GM12878 (cell line): ENCODE results near the gene CARM1. TPM values are rescaled to one million over a fixed set of nuclear protein-coding genes. Genes with fewer than 3 reads are reported as not detected.

Source experiments
- ATAC-seq: fragments of 200-7000 bp; cut with Tn5 transposase; 3 replicates; pipeline ENCODE4 v1.9.1; 2020; ENCODE audit warnings: mild to moderate bottlenecking, moderate library complexity
- BruUV-seq: library from RNA; stranded (reverse); fragments of 400-500 nt; replicated peaks from 2 replicates; lab custom pipeline; 2021; lab: Mats Ljungman, UMichigan
- CTCF ChIA-PET: fragments of 300-600 bp; sonication (Branson Sonifier 250); formaldehyde crosslinking; extraction: SDS; loops from one replicate; lab custom pipeline; 2021; ENCODE audit warnings: inconsistent platforms; lab: Yijun Ruan, JAX
- POLR2A ChIA-PET: fragments of 350-600 bp; formaldehyde crosslinking; extraction: SDS; loops from one replicate; lab custom pipeline; 2021; ENCODE audit warnings: inconsistent platforms; lab: Charles Lee
- RAD21 ChIA-PET: fragments of 300-600 bp; sonication (Branson Sonifier 250); formaldehyde crosslinking; loops from one replicate; lab custom pipeline; 2023; ENCODE audit warnings: antibody characterized with exemption; ENCODE audit not compliant: unreplicated experiment; lab: Charles Lee
- SMC1A ChIA-PET: fragments of 300-600 bp; sonication (Branson Sonifier 250); formaldehyde crosslinking; loops from one replicate; lab custom pipeline; 2023; ENCODE audit not compliant: unreplicated experiment, uncharacterized antibody; lab: Charles Lee
- DNase-seq: peaks from one replicate; pipeline ENCODE4 v3.0.0-alpha.2; 2011; ENCODE audit warnings: low read depth, low spot score
- FAIRE-seq: peaks from 3 replicates; lab custom pipeline; 2011; peaks lifted over from hg19 to GRCh38; lab: Jason Lieb, UNC
- H2AFZ ChIP-seq: 2 replicates; pipeline ENCODE4 v1.6.0; 2011; ENCODE audit warnings: low read depth, low read length, control low read depth; ENCODE audit not compliant: control insufficient read depth
- H3K27ac ChIP-seq: 2 replicates; pipeline ENCODE4 v1.5.1; 2011; ENCODE audit warnings: control low read depth; ENCODE audit not compliant: control insufficient read depth, insufficient read depth
- H3K27me3 ChIP-seq, 2 experiments: replicated peaks in 1 of 2; 2 replicates each; pipeline versions ENCODE4 v1.6.0 to v1.6.1; 2011; ENCODE audit warnings: low read length in 1 of 2; ENCODE audit not compliant: control insufficient read depth in 2 of 2, insufficient read depth in 2 of 2
- H3K36me3 ChIP-seq, 2 experiments: 2 replicates each; pipeline ENCODE4 v1.5.1; 2011; ENCODE audit warnings: low read length in 1 of 2; ENCODE audit not compliant: control insufficient read depth in 2 of 2, insufficient read depth in 2 of 2
- H3K4me1 ChIP-seq: 2 replicates; pipeline ENCODE4 v1.6.1; 2011; ENCODE audit warnings: mild to moderate bottlenecking, low read length, moderate library complexity, mixed read lengths; ENCODE audit not compliant: control insufficient read depth, insufficient read depth
- H3K4me2 ChIP-seq: 2 replicates; pipeline ENCODE4 v1.6.0; 2011; ENCODE audit warnings: control low read depth; ENCODE audit not compliant: control insufficient read depth, insufficient read depth
- H3K4me3 ChIP-seq: fragments of 200-600 bp; sonication (generic); 2 replicates; pipeline ENCODE4 v1.5.1; 2016
- H3K79me2 ChIP-seq: 2 replicates; pipeline ENCODE4 v1.6.0; 2011; ENCODE audit warnings: low read length; ENCODE audit not compliant: control insufficient read depth, insufficient read depth
- H3K9ac ChIP-seq: 2 replicates; pipeline ENCODE4 v1.8.0; 2011; ENCODE audit warnings: low read length, control low read depth, mixed read lengths; ENCODE audit not compliant: control insufficient read depth, insufficient read depth
- H3K9me3 ChIP-seq: replicated peaks from 3 replicates; pipeline ENCODE4 v1.5.1; 2011; ENCODE audit warnings: mild to moderate bottlenecking, low read length; ENCODE audit not compliant: control insufficient read depth, insufficient read depth
- H4K20me1 ChIP-seq: 2 replicates; pipeline ENCODE4 v1.6.0; 2011; ENCODE audit not compliant: control insufficient read depth, insufficient read depth
- ATF7 ChIP-seq: fragments of 450-650 bp; IDR thresholded peaks from 2 replicates; pipeline ENCODE4 v1.6.1; 2016; ENCODE audit warnings: low read depth, mild to moderate bottlenecking
- BCLAF1 ChIP-seq: fragments of 450-650 bp; IDR thresholded peaks from 2 replicates; pipeline ENCODE4 v1.6.1; 2017; ENCODE audit warnings: antibody characterized with exemption, mild to moderate bottlenecking, moderate library complexity
- BRCA1 ChIP-seq: IDR thresholded peaks from 2 replicates; pipeline ENCODE4 v1.6.1; 2011; ENCODE audit warnings: low read depth, low read length, improper control_type of control experiment
- CBFB ChIP-seq: IDR thresholded peaks from 2 replicates; pipeline ENCODE4 v1.6.1; 2016; ENCODE audit warnings: antibody characterized with exemption, low read depth
- CHD1 ChIP-seq: IDR thresholded peaks from 2 replicates; pipeline ENCODE4 v1.6.1; 2012; ENCODE audit warnings: low read depth, low read length, improper control_type of control experiment
- JUND ChIP-seq: IDR thresholded peaks from 2 replicates; pipeline ENCODE4 v1.6.1; 2012; ENCODE audit warnings: low read depth, mild to moderate bottlenecking, low read length, improper control_type of control experiment, moderate library complexity
- MLLT1 ChIP-seq: fragments of 450-650 bp; IDR thresholded peaks from 2 replicates; pipeline ENCODE4 v1.6.1; 2016; ENCODE audit warnings: mild to moderate bottlenecking
- NFIC ChIP-seq: IDR thresholded peaks from 2 replicates; pipeline ENCODE4 v1.6.1; 2012; ENCODE audit warnings: low read depth, mild to moderate bottlenecking, inconsistent platforms, low read length, moderate library complexity
- NFYB ChIP-seq: IDR thresholded peaks from 2 replicates; pipeline ENCODE4 v1.6.1; 2011; ENCODE audit warnings: low read depth, mild to moderate bottlenecking, low read length, improper control_type of control experiment, moderate library complexity; ENCODE audit not compliant: insufficient read depth
- TAF1 ChIP-seq: IDR thresholded peaks from 2 replicates; pipeline ENCODE4 v1.6.1; 2011; ENCODE audit warnings: mild to moderate bottlenecking, low read depth, low read length, borderline replicate concordance
- TBL1XR1 ChIP-seq: IDR thresholded peaks from 2 replicates; pipeline ENCODE4 v1.6.1; 2012; ENCODE audit warnings: low read depth, low read length, improper control_type of control experiment
- TCF3 ChIP-seq: IDR thresholded peaks from 2 replicates; pipeline ENCODE4 v1.6.1; 2012; ENCODE audit warnings: low read depth, mild to moderate bottlenecking, low read length, borderline replicate concordance; ENCODE audit not compliant: insufficient read depth
- YY1 ChIP-seq: IDR thresholded peaks from 2 replicates; pipeline ENCODE4 v1.6.1; 2011; ENCODE audit warnings: low read depth, mild to moderate bottlenecking, low read length
- ZNF622 ChIP-seq: fragments of 450-650 bp; IDR thresholded peaks from 2 replicates; pipeline ENCODE4 v1.6.1; 2017; ENCODE audit warnings: mild to moderate bottlenecking, inconsistent platforms
- whole genome bisulfite sequencing: methylation state at CpG from one replicate; pipeline ENCODE4 v1.1.6; 2016; ENCODE audit warnings: low lambda C conversion rate; ENCODE audit not compliant: insufficient replicate concordance, insufficient coverage; ENCODE audit errors: missing lambda C conversion rate; 5-methylcytosine and 5-hydroxymethylcytosine counted together
- in situ Hi-C: fragments of 300-500 bp; cut with MboI; formaldehyde crosslinking; loops from 9 replicates; pipeline ENCODE4 v1.14.3; 2018; ENCODE audit warnings: mixed read lengths
- intact Hi-C: fragments of 100-400 bp; cut with micrococcal nuclease; formaldehyde crosslinking; loops from one replicate; pipeline ENCODE4 v1.14.2; 2022; ENCODE audit not compliant: unreplicated experiment
- polyA plus RNA-seq, 11 experiments: library from polyadenylated mRNA; depleted of rRNA in 4 of 11; unstranded in 6 of 11; stranded (reverse) in 5 of 11; fragments of >200 nt; fragmentation: Nextera tagmentation in 4 of 11; fragmentation: Illumina TruSeq in 1 of 11; extraction: Ambion mirVana in 4 of 11; extraction: Trizol in 1 of 11; gene quantifications; 1 replicate in 1 of 11; 2 replicates in 10 of 11; pipeline versions ENCODE4 v1.2.1 to v1.2.3, GENCODE V29; 2011 to 2016; ENCODE audit warnings: inconsistent platforms in 2 of 11, missing spikeins in 2 of 11, low read depth in 1 of 11
- total RNA-seq, 4 experiments: library from RNA; depleted of rRNA in 3 of 4; stranded (reverse); fragments of >200 nt in 3 of 4; fragmentation: Illumina TruSeq in 1 of 4; extraction: Trizol in 1 of 4; gene quantifications; 2 replicates each; pipeline versions ENCODE4 v1.2.1 to v1.2.3, GENCODE V29; 2013 to 2021

The CARM1 gene
- total and polyA plus RNA-seq, 10 of the 15 experiments (the other 5 are each of a cell fraction or from before 2014, with no cell fraction given): 0.45 to 116 (median 39.7) TPM

DNA sequence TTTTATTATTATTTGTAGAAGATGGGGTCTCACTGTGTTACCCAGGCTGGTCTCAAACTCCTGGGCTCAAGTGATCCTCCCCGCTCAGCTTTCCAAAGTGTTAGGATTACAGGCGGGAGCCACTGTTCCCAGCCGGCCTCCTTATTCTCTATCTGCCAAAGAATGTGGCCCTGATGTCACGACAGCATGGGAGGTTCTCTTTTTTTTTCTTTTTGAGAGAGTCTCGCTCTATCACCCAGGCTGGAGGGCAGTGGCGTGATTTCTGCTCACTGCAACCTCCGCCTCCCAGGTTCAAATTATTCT is 23.5 kb downstream of the CARM1 start:
- intact Hi-C loops (no loop called here), in situ Hi-C loops (no loop called here)
- no peak overlapping the region for H2AFZ ChIP-seq
- DNase-seq (no peak), FAIRE-seq (no peak), ATAC-seq (no peak)
- no peak for TF ChIP-seq BRCA1
- TF ChIP-seq MLLT1: no peak
- TF ChIP-seq YY1: no peak
- no peak for TF ChIP-seq TAF1
- no peak for TF ChIP-seq TCF3
- TF ChIP-seq TBL1XR1: no peak
- no peak for TF ChIP-seq ATF7
- no peak overlapping the region for H3K9ac ChIP-seq
- H3K4me3 ChIP-seq: no peak overlapping the region
- SMC1A ChIA-PET: interaction anchor here (1.2 kb wide), 1 partner anchor 177 kb away, joined by 3 read pairs; the partner anchor contains the start of gene DNM2
- peaks cover 39% of the 10 kb centered on the region for H3K79me2 ChIP-seq
- H4K20me1 ChIP-seq: peaks cover 3% of the 10 kb centered on the region
- POLR2A ChIA-PET: no interaction called here
- no peak overlapping the region for H3K4me2 ChIP-seq
- peaks cover 4% of the 10 kb centered on the region; the same call in 1 of the 2 replicates for H3K4me1 ChIP-seq
- BruUV-seq: no TSS peak
- RAD21 ChIA-PET: no interaction called here
- H3K36me3 ChIP-seq: peaks cover 3 to 20% of the 10 kb centered on the region in 2 experiments
- no peaks in the 10 kb centered on the region for H3K9me3 ChIP-seq
- no peak overlapping the region for H3K27ac ChIP-seq
- no peaks in the 10 kb centered on the region for H3K27me3 ChIP-seq
- 100% methylated on average over 7 of the region's 7 CpGs for WGBS
- CTCF ChIA-PET: no interaction called here

GRCh38 chr19:10895363-10895762 is 24.0 kb downstream of the CARM1 start:
- no peak overlapping the region for H3K27ac ChIP-seq
- RAD21 ChIA-PET: no interaction called here
- no peak for TF ChIP-seq CBFB
- no peak for TF ChIP-seq NFYB
- no peak for TF ChIP-seq NFIC
- TF ChIP-seq ZNF622: no peak
- no peak for TF ChIP-seq JUND
- no peak for TF ChIP-seq BCLAF1
- no peak for TF ChIP-seq CHD1

More at GRCh38 chr19:10895363-10895762, 24.0 kb downstream of the CARM1 start:
- POLR2A ChIA-PET: no interaction called here
- no peak for DNase-seq
- intact Hi-C loops: no loop called here
- in situ Hi-C loops: no loop called here
- Histone ChIP-seq H3K9me3 (no peaks in the 10 kb centered on the region), H2AFZ (no peak overlapping the region), H3K27me3 (no peaks in the 10 kb centered on the region), H3K36me3 (peaks cover 3 to 20% of the 10 kb centered on the region in 2 experiments), H3K4me2 (no peak overlapping the region), H4K20me1 (peaks cover 3% of the 10 kb centered on the region), H3K4me3 (no peak overlapping the region), H3K9ac (no peak overlapping the region), H3K79me2 (peaks cover 38% of the 10 kb centered on the region), H3K4me1 (peaks cover 4% of the 10 kb centered on the region; the same call in 1 of the 2 replicates)
- SMC1A ChIA-PET: interaction anchor here (1.2 kb wide), 1 partner anchor 178 kb away, joined by 3 read pairs; the partner anchor contains the start of gene DNM2
- FAIRE-seq: no peak
- ATAC-seq: no peak
- WGBS: 85% methylated on average over 5 of the region's 6 CpGs
- CTCF ChIA-PET: no interaction called here
- BruUV-seq: no TSS peak
